Mucosa of rectum (tissue), 2 donors: ENCODE measurements around the gene OR11A1.

Experiments used
- H3K27ac ChIP-seq, 2 donors: one replicate each; pipeline ENCODE4 v1.7.0; 2013; ENCODE audit warnings: inconsistent platforms in 2 of 2, low read depth in 2 of 2, low read length in 2 of 2
- H3K27me3 ChIP-seq, 2 donors: one replicate each; pipeline ENCODE4 v1.7.0; 2013; ENCODE audit warnings: low read length in 2 of 2; ENCODE audit not compliant: control insufficient read depth in 2 of 2, insufficient read depth in 2 of 2
- H3K36me3 ChIP-seq, 2 donors: one replicate each; pipeline ENCODE4 v1.7.0; 2013; ENCODE audit warnings: low read length in 2 of 2; ENCODE audit not compliant: control insufficient read depth in 2 of 2, insufficient read depth in 2 of 2
- H3K4me1 ChIP-seq, 2 donors: one replicate each; pipeline ENCODE4 v1.7.0; 2013; ENCODE audit warnings: low read length in 2 of 2, mild to moderate bottlenecking in 1 of 2; ENCODE audit not compliant: control insufficient read depth in 2 of 2, insufficient read depth in 2 of 2
- H3K4me3 ChIP-seq, 2 donors: one replicate each; pipeline ENCODE4 v1.7.0; 2013; ENCODE audit warnings: low read length in 2 of 2
- H3K9ac ChIP-seq, 2 donors: one replicate each; pipeline ENCODE4 v1.7.0; 2013; ENCODE audit warnings: low read length in 2 of 2, low read depth in 1 of 2, mild to moderate bottlenecking in 1 of 2
- H3K9me3 ChIP-seq, 2 donors: one replicate each; pipeline ENCODE4 v1.7.0; 2013; ENCODE audit warnings: low read length in 2 of 2; ENCODE audit not compliant: control insufficient read depth in 2 of 2
- donor health status: healthy.
- donor health status: Normal muscosa, but diverticular disease.

Gene OR11A1

DNA sequence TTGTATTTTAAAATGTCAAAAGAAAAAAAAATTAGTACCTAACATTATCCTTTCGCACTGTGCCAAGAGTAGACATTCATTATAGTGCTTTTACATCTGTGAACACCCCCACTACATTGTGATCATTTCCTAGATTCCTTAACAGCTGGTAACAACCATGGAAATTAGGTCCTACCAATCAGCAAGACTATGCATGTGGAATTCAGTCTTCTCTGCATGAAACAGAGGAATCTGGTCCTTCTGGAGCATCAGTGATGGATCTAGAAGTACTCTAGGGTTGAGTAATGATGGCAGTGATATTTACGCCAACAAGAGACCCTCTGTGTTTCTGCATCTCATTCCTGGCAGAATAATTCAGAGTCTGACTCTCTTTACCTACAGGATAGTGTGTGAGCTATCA, 32.7 kb downstream of the OR11A1 start:
- H3K9ac ChIP-seq, result no peak overlapping the region
- no peak overlapping the region for H3K4me3 ChIP-seq
- no peaks in the 10 kb centered on the region for H3K9me3 ChIP-seq
- H3K27me3 ChIP-seq, result no peaks in the 10 kb centered on the region
- no peaks in the 10 kb centered on the region for H3K36me3 ChIP-seq
- no peaks in the 10 kb centered on the region for H3K4me1 ChIP-seq
- H3K27ac ChIP-seq, result no peak overlapping the region

DNA sequence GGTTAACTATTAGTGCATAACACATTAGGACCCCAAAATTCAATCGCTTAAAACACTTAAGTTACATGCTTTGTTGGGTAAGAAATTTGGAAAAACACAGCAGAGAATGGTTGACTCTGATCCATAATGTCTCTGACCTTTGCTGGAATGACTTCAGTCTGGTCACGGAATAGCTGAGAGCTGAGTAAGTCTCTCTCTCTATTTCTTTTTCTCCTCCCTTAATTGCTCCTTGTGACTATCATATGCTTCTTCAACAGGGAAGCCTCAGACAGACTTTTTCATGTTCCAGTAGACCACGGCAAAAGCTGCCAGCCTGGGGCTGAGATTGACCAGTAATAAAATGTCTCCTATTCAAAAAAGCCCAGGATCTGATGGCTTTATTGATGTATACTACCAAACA, 37.4 kb downstream of the OR11A1 start:
- H3K27me3 ChIP-seq, result no peaks in the 10 kb centered on the region
- H3K4me3 ChIP-seq, result no peak overlapping the region

DNA sequence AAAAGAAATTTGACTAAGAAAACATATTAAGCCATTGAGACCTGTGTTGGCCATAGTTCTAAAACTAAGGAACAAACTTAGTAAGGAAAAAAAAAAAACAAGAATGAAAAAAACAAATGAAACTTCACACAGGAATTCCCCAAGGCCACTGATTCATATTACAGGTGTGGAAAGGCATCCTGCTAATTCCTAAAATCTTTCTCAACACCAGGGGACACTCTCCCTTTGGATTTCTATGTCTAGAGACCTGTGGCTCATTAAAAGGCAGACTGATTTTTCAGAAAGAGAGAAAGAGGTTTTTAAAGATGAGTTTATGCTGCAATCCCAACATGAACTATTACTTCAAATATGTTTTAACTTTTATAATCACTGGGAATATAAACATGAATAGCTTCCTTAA, 42.3 kb downstream of the OR11A1 start, which contains the start of gene OR12D1:
OR12D1 (plus strand) TSS at position 341 of the 400 bp plus-strand sequence.
- Histone ChIP-seq H3K9ac (no peak within 1 kb of the TSS), H3K4me1 (no peaks in the 10 kb centered on the region), H3K27ac (no peak within 1 kb of the TSS)

More for the DNA sequence above, 37.4 kb downstream of the OR11A1 start:
- Histone ChIP-seq H3K4me1 (no peaks in the 10 kb centered on the region), H3K36me3 (no peaks in the 10 kb centered on the region), H3K9me3 (no peaks in the 10 kb centered on the region), H3K27ac (no peak overlapping the region), H3K9ac (no peak overlapping the region)

DNA sequence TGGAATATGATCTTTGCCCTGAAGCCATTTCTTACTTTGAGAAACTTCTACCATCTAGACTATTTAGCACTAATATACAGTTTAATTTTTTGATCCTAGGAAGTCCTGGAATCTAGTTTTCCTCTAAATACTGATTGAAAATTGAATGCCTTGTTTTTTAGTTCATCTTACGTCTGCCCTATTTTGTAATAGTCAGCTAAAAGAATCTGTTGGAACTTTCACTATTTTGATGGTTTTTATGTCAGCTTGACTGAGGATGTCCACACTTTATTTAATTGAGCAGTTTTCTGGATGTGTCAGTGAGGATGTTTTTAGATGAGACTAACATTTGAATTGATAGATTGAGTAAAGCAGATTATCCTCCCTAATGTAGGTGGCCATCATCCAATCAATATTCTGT, 53.1 kb downstream of the OR11A1 start:
- no peak overlapping the region for H3K9ac ChIP-seq
- no peak overlapping the region for H3K4me3 ChIP-seq
- no peaks in the 10 kb centered on the region for H3K27me3 ChIP-seq
- H3K4me1 ChIP-seq, result no peaks in the 10 kb centered on the region
- H3K27ac ChIP-seq, result no peak overlapping the region
- H3K9me3 ChIP-seq, result no peaks in the 10 kb centered on the region
- no peaks in the 10 kb centered on the region for H3K36me3 ChIP-seq

More for the DNA sequence above, 42.3 kb downstream of the OR11A1 start, which contains the start of gene OR12D1:
- Histone ChIP-seq H3K4me3 (no peak within 1 kb of the TSS), H3K27me3 (no peaks in the 10 kb centered on the region), H3K36me3 (no peaks in the 10 kb centered on the region), H3K9me3 (no peaks in the 10 kb centered on the region)

DNA sequence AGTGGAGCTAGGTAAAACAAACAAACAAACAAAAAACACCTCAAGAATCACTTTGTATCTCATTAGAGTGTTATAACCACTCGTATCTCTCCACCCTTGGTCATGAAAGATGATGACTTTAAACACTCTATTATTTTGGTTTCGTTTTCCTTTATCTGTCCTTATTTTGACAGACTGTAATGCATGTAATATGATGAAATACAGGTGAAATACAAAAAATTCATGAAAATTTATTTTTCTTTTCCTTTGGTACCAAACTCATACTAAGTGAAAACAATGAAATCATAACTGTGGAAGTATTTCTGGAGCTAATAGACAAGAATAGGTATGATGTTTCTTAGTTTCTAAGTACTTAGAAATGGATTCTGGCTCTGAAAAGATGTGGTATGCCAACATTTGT, 57.3 kb downstream of the OR11A1 start:
- Histone ChIP-seq H3K4me3 (no peak overlapping the region), H3K27me3 (no peaks in the 10 kb centered on the region), H3K36me3 (no peaks in the 10 kb centered on the region), H3K27ac (no peak overlapping the region), H3K9me3 (no peaks in the 10 kb centered on the region), H3K9ac (no peak overlapping the region), H3K4me1 (no peaks in the 10 kb centered on the region)

DNA sequence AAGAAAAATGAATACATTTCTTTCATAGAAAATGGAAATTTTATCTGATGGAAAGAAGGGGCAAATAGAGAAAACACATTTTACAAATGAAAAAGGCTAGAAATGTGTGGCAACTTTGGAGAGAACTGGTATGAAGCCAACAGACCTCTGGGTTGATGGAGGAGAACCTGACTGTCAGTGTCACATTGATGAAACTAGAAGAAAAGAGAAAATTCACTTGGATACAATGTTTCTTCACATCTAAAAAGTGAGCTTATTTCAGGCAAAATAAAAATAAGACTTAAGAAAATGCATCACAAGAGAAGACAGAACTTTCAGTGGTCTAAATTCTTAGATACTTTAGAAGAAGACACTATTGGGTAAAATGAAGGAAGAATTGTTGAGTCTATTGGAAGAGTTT, 61.5 kb downstream of the OR11A1 start, which contains the start of gene OR12D2:
OR12D2 (plus strand) TSS at position 301 of the 400 bp plus-strand sequence. CDS start 1,069 bp downstream, outside the sequence.
- H3K27ac ChIP-seq, result no peak within 1 kb of the TSS
- no peak within 1 kb of the TSS for H3K4me3 ChIP-seq
- H3K27me3 ChIP-seq, result no peaks in the 10 kb centered on the region
- H3K9me3 ChIP-seq, result no peaks in the 10 kb centered on the region
- no peaks in the 10 kb centered on the region for H3K4me1 ChIP-seq
- H3K36me3 ChIP-seq, result no peaks in the 10 kb centered on the region
- no peak within 1 kb of the TSS for H3K9ac ChIP-seq

DNA sequence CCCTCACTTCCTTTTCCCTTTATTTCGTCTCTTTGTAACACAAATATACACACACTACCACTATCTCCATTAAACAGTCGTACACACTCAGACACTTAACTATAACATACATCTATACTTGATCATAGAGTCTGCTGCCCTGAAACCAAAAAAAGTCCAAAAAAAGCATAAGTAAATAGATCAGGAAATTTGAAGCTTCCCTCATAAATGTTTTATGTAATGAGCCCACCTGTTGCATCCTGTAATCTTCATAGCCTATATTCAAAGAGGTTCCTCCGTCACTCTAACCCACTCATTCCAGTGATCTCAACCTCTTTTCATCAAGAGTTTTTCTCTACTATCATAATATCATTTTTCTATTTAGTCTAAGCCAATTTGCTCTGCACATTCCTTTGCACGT, 68.3 kb downstream of the OR11A1 start:
- no peaks in the 10 kb centered on the region for H3K27me3 ChIP-seq
- no peak overlapping the region for H3K9ac ChIP-seq
- no peak overlapping the region for H3K27ac ChIP-seq
- no peaks in the 10 kb centered on the region for H3K36me3 ChIP-seq
- H3K9me3 ChIP-seq, result no peaks in the 10 kb centered on the region
- no peak overlapping the region for H3K4me3 ChIP-seq
- no peaks in the 10 kb centered on the region for H3K4me1 ChIP-seq

DNA sequence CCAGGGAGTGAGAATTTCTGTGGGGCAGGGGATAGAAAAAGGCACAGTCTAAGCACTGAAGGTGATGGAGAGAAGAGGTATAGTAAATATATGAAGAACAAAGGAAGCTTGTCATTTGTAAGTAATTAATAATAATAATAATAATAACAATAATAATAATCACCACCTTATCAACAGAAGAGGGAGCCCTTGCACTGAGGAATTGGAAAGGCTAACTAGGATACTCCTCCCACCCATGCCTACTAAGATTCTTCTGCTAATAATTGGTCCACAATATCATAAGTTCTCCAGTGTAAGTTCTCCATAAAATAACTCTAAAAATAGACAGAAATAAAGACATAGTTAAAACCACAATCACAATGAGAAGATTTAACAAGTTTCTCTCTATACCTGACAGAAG, 80.9 kb downstream of the OR11A1 start:
- H3K36me3 ChIP-seq, result no peaks in the 10 kb centered on the region
- no peaks in the 10 kb centered on the region for H3K27me3 ChIP-seq
- no peaks in the 10 kb centered on the region for H3K9me3 ChIP-seq
- H3K27ac ChIP-seq, result no peak overlapping the region
- H3K4me1 ChIP-seq, result no peaks in the 10 kb centered on the region
- H3K9ac ChIP-seq, result no peak overlapping the region
- no peak overlapping the region for H3K4me3 ChIP-seq
